ENCODE data around the gene APOH.
"Not testable (repeated sequence)": the region's sequence is repeated elsewhere in the genome, so short reads cannot be mapped to it uniquely, and the experiment has no call there.

Gene APOH

GRCh38 chr17:66228887-66229782 lies at the start of gene APOH:
Gene APOH (minus strand): TSS chr17:66229415. CDS start chr17:66229379, 36 bp downstream.
- no peak for DNase-seq

GRCh38 chr17:66277191-66277590 lies 48.0 kb upstream of the APOH start:
- DNase-seq: no peak

- peak; percentile 44 for DNase-seq
Observed at GRCh38 chr17:66276328-66276937, 47.2 kb upstream of the APOH start.

- peak; percentile 95 for DNase-seq
Observed at GRCh38 chr17:66275651-66276050, 46.4 kb upstream of the APOH start.

- DNase-seq: no peak
Observed at GRCh38 chr17:66273586-66273848, 44.3 kb upstream of the APOH start.

GRCh38 chr17:66272811-66273585 lies 43.8 kb upstream of the APOH start:
- DNase-seq: peak; percentile 95

- DNase-seq: no peak
Observed at GRCh38 chr17:66271512-66271911, 42.3 kb upstream of the APOH start.

- no peak for DNase-seq
Observed at GRCh38 chr17:66270106-66270505, 40.9 kb upstream of the APOH start.

- peak; percentile 91 for DNase-seq
Observed at GRCh38 chr17:66268247-66268927, 39.2 kb upstream of the APOH start.

- no peak for DNase-seq
Observed at GRCh38 chr17:66264696-66265095, 35.5 kb upstream of the APOH start.

- no peak for DNase-seq
Observed at GRCh38 chr17:66262767-66263166, 33.6 kb upstream of the APOH start.

- DNase-seq: no peak
Observed at GRCh38 chr17:66260688-66261087, 31.5 kb upstream of the APOH start.

GRCh38 chr17:66260275-66260674 lies 31.1 kb upstream of the APOH start:
- DNase-seq: no peak

GRCh38 chr17:66255527-66255971 lies 26.3 kb upstream of the APOH start:
- no peak for DNase-seq

- peak; percentile 79 for DNase-seq
Observed at GRCh38 chr17:66255112-66255511, 25.9 kb upstream of the APOH start.

GRCh38 chr17:66253458-66253857 lies 24.2 kb upstream of the APOH start:
- DNase-seq: not testable (repeated sequence)

GRCh38 chr17:66250686-66251085 lies 21.5 kb upstream of the APOH start:
- DNase-seq: no peak

- no peak for DNase-seq
Observed at GRCh38 chr17:66248285-66248684, 19.1 kb upstream of the APOH start.

- no peak for DNase-seq
Observed at GRCh38 chr17:66241839-66242238, 12.6 kb upstream of the APOH start.

- peak; percentile 75 for DNase-seq
Observed at GRCh38 chr17:66240630-66241029, 11.4 kb upstream of the APOH start.

GRCh38 chr17:66240013-66240412 lies 10.8 kb upstream of the APOH start:
- peak; percentile 21 for DNase-seq

- DNase-seq: no peak
Observed at GRCh38 chr17:66235377-66235994, 6.3 kb upstream of the APOH start.

- no peak for DNase-seq
Observed at GRCh38 chr17:66234611-66235010, 5.4 kb upstream of the APOH start.

Measured in fibroblast of skin of right biceps (primary cell).